ENCODE measurements around the gene AQP10.

GRCh38 chr1:154323493-154323892 is 2.6 kb downstream of the AQP10 start:
- TF ChIP-seq, protein P1, sequence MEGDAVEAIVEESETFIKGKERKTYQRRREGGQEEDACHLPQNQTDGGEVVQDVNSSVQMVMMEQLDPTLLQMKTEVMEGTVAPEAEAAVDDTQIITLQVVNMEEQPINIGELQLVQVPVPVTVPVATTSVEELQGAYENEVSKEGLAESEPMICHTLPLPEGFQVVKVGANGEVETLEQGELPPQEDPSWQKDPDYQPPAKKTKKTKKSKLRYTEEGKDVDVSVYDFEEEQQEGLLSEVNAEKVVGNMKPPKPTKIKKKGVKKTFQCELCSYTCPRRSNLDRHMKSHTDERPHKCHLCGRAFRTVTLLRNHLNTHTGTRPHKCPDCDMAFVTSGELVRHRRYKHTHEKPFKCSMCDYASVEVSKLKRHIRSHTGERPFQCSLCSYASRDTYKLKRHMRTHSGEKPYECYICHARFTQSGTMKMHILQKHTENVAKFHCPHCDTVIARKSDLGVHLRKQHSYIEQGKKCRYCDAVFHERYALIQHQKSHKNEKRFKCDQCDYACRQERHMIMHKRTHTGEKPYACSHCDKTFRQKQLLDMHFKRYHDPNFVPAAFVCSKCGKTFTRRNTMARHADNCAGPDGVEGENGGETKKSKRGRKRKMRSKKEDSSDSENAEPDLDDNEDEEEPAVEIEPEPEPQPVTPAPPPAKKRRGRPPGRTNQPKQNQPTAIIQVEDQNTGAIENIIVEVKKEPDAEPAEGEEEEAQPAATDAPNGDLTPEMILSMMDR (IDR thresholded peaks at IDR 0.05 in 8 of 11, conservative IDR thresholded peaks at IDR 0.05 in 3 of 11): no peak
- TF ChIP-seq POLR2A (IDR thresholded peaks at IDR 0.05): no peak

Data from spleen (tissue), 7 donors.